HFFc6 (cell line): Measurements from ENCODE around the gene KCTD2. TPM values are rescaled to one million over a fixed set of nuclear protein-coding genes. Genes with fewer than 3 reads are reported as not detected.

ENCODE experiments used
- DNase-seq: peaks from one replicate; pipeline ENCODE4 v3.0.0-alpha.2; 2018
- H3K27ac Mint-ChIP-seq: 2 replicates; pipeline ENCODE4 v1.8.0; 2020; ENCODE audit warnings: mild to moderate bottlenecking, mixed read lengths
- H3K27me3 Mint-ChIP-seq: 2 replicates; pipeline ENCODE4 v1.8.0; 2021; ENCODE audit warnings: mild to moderate bottlenecking, moderate library complexity, mixed read lengths; ENCODE audit not compliant: insufficient read depth
- H3K36me3 Mint-ChIP-seq: 2 replicates; pipeline ENCODE4 v1.8.0; 2021; ENCODE audit warnings: low read depth, mixed read lengths
- H3K4me1 Mint-ChIP-seq: 2 replicates; pipeline ENCODE4 v1.8.0; 2020; ENCODE audit warnings: low read depth, mixed read lengths
- H3K4me3 Mint-ChIP-seq: 2 replicates; pipeline ENCODE4 v1.8.0; 2020; ENCODE audit warnings: mild to moderate bottlenecking, moderate library complexity, mixed read lengths
- H3K9me3 Mint-ChIP-seq: 2 replicates; pipeline ENCODE4 v1.8.0; 2020; ENCODE audit warnings: mild to moderate bottlenecking, mixed read lengths
- CTCF ChIP-seq: fragments of 200-600 bp; sonication (generic); IDR thresholded peaks from 2 replicates; pipeline ENCODE4 v1.5.0; 2021; ENCODE audit warnings: antibody characterized with exemption, mild to moderate bottlenecking
- total RNA-seq, 6 experiments: library from RNA; stranded (reverse); fragmentation: NEBNext Ultra II Directional; extraction: Animal tissue kit (Norgen Biotek cat#: 25700); gene quantifications; 2 replicates in 1 of 6; 3 replicates in 5 of 6; pipeline ENCODE4 v1.2.3, GENCODE V29; 2021

The KCTD2 gene
- total RNA-seq, 6 experiments from 2014 or later: 20.3 to 24.0 (median 21.3) TPM

- Mint-ChIP-seq H3K27me3 (peaks cover 2% of the 10 kb centered on the region), H3K27ac (no peak overlapping the region), H3K4me1 (peaks cover 24% of the 10 kb centered on the region), H3K36me3 (peaks cover 6% of the 10 kb centered on the region), H3K9me3 (no peaks in the 10 kb centered on the region), H3K4me3 (no peak overlapping the region)
- DNase-seq: no peak
- no peak for TF ChIP-seq CTCF
Observed at GRCh38 chr17:75063201-75063600, 16.2 kb downstream of the KCTD2 start.

GRCh38 chr17:75063626-75064025 lies 16.6 kb downstream of the KCTD2 start:
- no peak overlapping the region for H3K4me3 Mint-ChIP-seq
- H3K27ac Mint-ChIP-seq: no peak overlapping the region
- DNase-seq: no peak
- no peaks in the 10 kb centered on the region for H3K9me3 Mint-ChIP-seq
- peaks cover 6% of the 10 kb centered on the region for H3K36me3 Mint-ChIP-seq
- H3K4me1 Mint-ChIP-seq: peaks cover 24% of the 10 kb centered on the region
- H3K27me3 Mint-ChIP-seq: peaks cover 2% of the 10 kb centered on the region
- TF ChIP-seq CTCF: no peak; the same call in 1 of the 2 replicates

GRCh38 chr17:75064040-75064439 lies 17.0 kb downstream of the KCTD2 start:
- no peak overlapping the region for H3K27ac Mint-ChIP-seq
- peaks cover 6% of the 10 kb centered on the region for H3K36me3 Mint-ChIP-seq
- no peaks in the 10 kb centered on the region for H3K9me3 Mint-ChIP-seq
- H3K27me3 Mint-ChIP-seq: peaks cover 2% of the 10 kb centered on the region
- no peak for DNase-seq
- peaks cover 24% of the 10 kb centered on the region for H3K4me1 Mint-ChIP-seq
- no peak for TF ChIP-seq CTCF
- no peak overlapping the region for H3K4me3 Mint-ChIP-seq

- TF ChIP-seq CTCF: no peak
- Mint-ChIP-seq H3K4me1 (peaks cover 24% of the 10 kb centered on the region), H3K36me3 (peaks cover 6% of the 10 kb centered on the region), H3K27ac (no peak overlapping the region), H3K27me3 (peaks cover 2% of the 10 kb centered on the region), H3K4me3 (no peak overlapping the region), H3K9me3 (no peaks in the 10 kb centered on the region)
- no peak for DNase-seq
Observed at GRCh38 chr17:75064460-75064859, 17.4 kb downstream of the KCTD2 start.

- no peak for TF ChIP-seq CTCF
- Mint-ChIP-seq H3K9me3 (no peaks in the 10 kb centered on the region), H3K36me3 (peaks cover 6% of the 10 kb centered on the region), H3K4me3 (no peak overlapping the region), H3K27ac (peak overlapping the region; percentile 77; the same call in 1 of the 2 replicates), H3K27me3 (peaks cover 4% of the 10 kb centered on the region), H3K4me1 (peaks cover 20% of the 10 kb centered on the region)
- DNase-seq: no peak
Observed at GRCh38 chr17:75064867-75065561, 18.0 kb downstream of the KCTD2 start.
